WTC11 (cell line): ENCODE results near the gene RPIA. TPM values are rescaled to one million over a fixed set of nuclear protein-coding genes. Genes with fewer than 3 reads are reported as not detected.

ENCODE experiments used
- ATAC-seq: fragments of 200-7000 bp; cut with Tn5 transposase; 2 replicates; pipeline ENCODE4 v1.10.0; 2021; ENCODE audit warnings: mild to moderate bottlenecking, moderate library complexity
- CTCF ChIA-PET: fragments of 300-600 bp; sonication (Branson Sonifier 250); formaldehyde crosslinking; loops from one replicate; lab custom pipeline; 2021; ENCODE audit warnings: antibody characterized with exemption; lab: Charles Lee
- POLR2A ChIA-PET: fragments of 350-600 bp; sonication (Branson Sonifier 250); formaldehyde crosslinking; loops from one replicate; lab custom pipeline; 2021; ENCODE audit warnings: antibody characterized with exemption; lab: Charles Lee
- DNase-seq: peaks from one replicate; pipeline ENCODE4 v3.0.0; 2021; ENCODE audit warnings: low spot score
- H3K27ac Mint-ChIP-seq: 2 replicates; pipeline ENCODE4 v1.8.0; 2021; ENCODE audit warnings: mixed read lengths
- H3K27me3 Mint-ChIP-seq: 2 replicates; pipeline ENCODE4 v1.8.0; 2021; ENCODE audit warnings: low read depth, mild to moderate bottlenecking, moderate library complexity, mixed read lengths
- H3K36me3 Mint-ChIP-seq: 2 replicates; pipeline ENCODE4 v1.8.0; 2021; ENCODE audit warnings: mixed read lengths
- H3K4me1 Mint-ChIP-seq: 2 replicates; pipeline ENCODE4 v1.8.0; 2022; ENCODE audit warnings: mixed read lengths
- H3K4me3 Mint-ChIP-seq: 2 replicates; pipeline ENCODE4 v1.8.0; 2021; ENCODE audit warnings: mild to moderate bottlenecking, moderate library complexity, mixed read lengths
- H3K9me3 Mint-ChIP-seq: 2 replicates; pipeline ENCODE4 v1.8.0; 2021; ENCODE audit warnings: mixed read lengths
- FOXP1 ChIP-seq: sonication (generic); formaldehyde crosslinking; IDR thresholded peaks from 2 replicates; pipeline ENCODE4 v1.8.0; 2022; ENCODE audit warnings: missing genetic modification reagents, mild to moderate bottlenecking, moderate library complexity, borderline replicate concordance
- HMGA2 ChIP-seq: fragments of 250-450 bp; sonication (Bioruptor Pico); IDR thresholded peaks from 2 replicates; pipeline ENCODE4 v1.4.0; 2021; ENCODE audit warnings: mild to moderate bottlenecking, moderate library complexity
- NR1H2 ChIP-seq: sonication (generic); formaldehyde crosslinking; IDR thresholded peaks from 2 replicates; pipeline ENCODE4 v1.9.0; 2021; ENCODE audit warnings: mild to moderate bottlenecking, moderate library complexity, missing genetic modification reagents
- NR3C1 ChIP-seq: sonication (generic); formaldehyde crosslinking; conservative IDR thresholded peaks from 2 replicates; pipeline ENCODE4 v1.8.1; 2023; ENCODE audit warnings: low read depth, mild to moderate bottlenecking, missing genetic modification reagents
- OVOL2 ChIP-seq: fragments of 250-450 bp; sonication (Bioruptor Pico); IDR thresholded peaks from 2 replicates; pipeline ENCODE4 v1.9.0; 2021; ENCODE audit warnings: mild to moderate bottlenecking, borderline replicate concordance
- PRRX2 ChIP-seq: fragments of 250-450 bp; sonication (Bioruptor Pico); IDR thresholded peaks from 2 replicates; pipeline ENCODE4 v1.8.0; 2021; ENCODE audit warnings: mild to moderate bottlenecking
- SMAD3 ChIP-seq: sonication (generic); formaldehyde crosslinking; IDR thresholded peaks from 2 replicates; pipeline ENCODE4 v1.8.0; 2022; ENCODE audit warnings: missing genetic modification reagents, mild to moderate bottlenecking, borderline replicate concordance
- ZNF423 ChIP-seq: fragments of 250-450 bp; sonication (Bioruptor Pico); IDR thresholded peaks from 2 replicates; pipeline ENCODE4 v2.1.2; 2022; ENCODE audit warnings: mild to moderate bottlenecking, moderate library complexity
- ZNF671 ChIP-seq: fragments of 250-450 bp; sonication (Bioruptor Pico); IDR thresholded peaks from 2 replicates; pipeline ENCODE4 v1.8.0; 2021; ENCODE audit warnings: mild to moderate bottlenecking
- total RNA-seq: library from RNA; stranded (reverse); gene quantifications from 3 replicates; pipeline ENCODE4 v1.2.3, GENCODE V29; 2021
- TF ChIP-seq, protein P1 (sequence below): sonication (generic); formaldehyde crosslinking; IDR thresholded peaks from 2 replicates; pipeline ENCODE4 v1.8.1; 2023; ENCODE audit warnings: mild to moderate bottlenecking, missing genetic modification reagents, moderate library complexity
- TF ChIP-seq, protein P2 (sequence below): sonication (generic); formaldehyde crosslinking; IDR thresholded peaks from 2 replicates; pipeline ENCODE4 v1.8.0; 2022; ENCODE audit warnings: mild to moderate bottlenecking, missing genetic modification reagents
- TF ChIP-seq, protein P3 (sequence below): sonication (generic); formaldehyde crosslinking; IDR thresholded peaks from 2 replicates; pipeline ENCODE4 v1.8.1; 2022; ENCODE audit warnings: mild to moderate bottlenecking, moderate library complexity, missing genetic modification reagents
- TF ChIP-seq, protein P4 (sequence below): fragments of 250-450 bp; sonication (Bioruptor Pico); IDR thresholded peaks from 2 replicates; pipeline ENCODE4 v1.9.0; 2021; ENCODE audit warnings: mild to moderate bottlenecking, borderline replicate concordance
- TF ChIP-seq, protein P5 (sequence below): sonication (generic); formaldehyde crosslinking; IDR thresholded peaks from 2 replicates; pipeline ENCODE4 v1.8.1; 2022; ENCODE audit warnings: missing genetic modification reagents, borderline replicate concordance
- TF ChIP-seq, protein P6 (sequence below): fragments of 250-450 bp; sonication (Bioruptor Pico); conservative IDR thresholded peaks from 2 replicates; pipeline ENCODE4 v1.9.0; 2021; ENCODE audit warnings: mild to moderate bottlenecking
- TF ChIP-seq, protein P7 (sequence below): sonication (generic); formaldehyde crosslinking; IDR thresholded peaks from 2 replicates; pipeline ENCODE4 v1.8.1; 2023; ENCODE audit warnings: mild to moderate bottlenecking, missing genetic modification reagents, borderline replicate concordance

Gene RPIA
- total RNA-seq, 1 experiment from 2014 or later, result 23.4 TPM

DNA sequence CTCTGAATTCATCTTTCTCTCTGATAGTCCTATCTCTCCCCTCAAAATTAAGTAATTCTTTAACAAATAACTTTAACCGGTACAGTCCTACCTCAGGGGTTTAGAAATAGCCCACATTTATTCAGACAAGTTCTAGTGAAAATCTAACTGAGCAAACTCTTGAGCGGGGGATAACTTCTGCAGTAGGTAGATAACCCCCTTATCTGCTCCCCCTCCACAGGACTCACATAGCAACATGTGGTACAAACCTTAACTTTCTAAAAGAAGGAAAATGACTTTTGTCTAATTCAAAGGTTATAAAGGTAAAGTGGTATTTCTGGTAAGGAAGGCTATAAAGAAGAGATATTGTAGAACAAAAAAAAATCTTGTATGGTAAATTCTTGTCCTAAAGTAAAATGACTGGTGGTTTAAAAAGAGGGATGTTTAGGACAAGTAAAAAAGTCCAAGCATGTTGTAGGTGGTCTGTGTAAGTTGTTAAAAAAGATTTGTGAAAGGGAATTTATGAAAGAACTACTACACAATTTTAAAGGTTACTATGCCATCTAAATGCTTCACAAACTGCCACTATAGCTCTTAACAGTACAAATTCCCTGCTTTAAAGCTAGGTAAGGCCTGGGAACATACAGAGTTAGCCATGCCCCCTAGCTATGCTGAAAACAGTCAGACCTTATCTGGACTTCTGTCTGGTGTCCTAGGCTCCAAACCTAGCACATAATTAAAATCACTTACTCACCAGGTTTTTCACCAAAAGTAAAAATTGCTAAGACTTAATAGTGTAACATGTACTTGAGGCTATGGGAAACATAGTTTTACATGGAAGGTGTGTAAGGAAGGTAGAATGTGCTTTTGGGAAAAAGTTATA lies 8.1 kb upstream of the RPIA start:
- POLR2A ChIA-PET, result no interaction called here
- no peak for DNase-seq
- no peak for TF ChIP-seq ZNF671 (CRISPR knock-in tag)
- TF ChIP-seq, protein P1, sequence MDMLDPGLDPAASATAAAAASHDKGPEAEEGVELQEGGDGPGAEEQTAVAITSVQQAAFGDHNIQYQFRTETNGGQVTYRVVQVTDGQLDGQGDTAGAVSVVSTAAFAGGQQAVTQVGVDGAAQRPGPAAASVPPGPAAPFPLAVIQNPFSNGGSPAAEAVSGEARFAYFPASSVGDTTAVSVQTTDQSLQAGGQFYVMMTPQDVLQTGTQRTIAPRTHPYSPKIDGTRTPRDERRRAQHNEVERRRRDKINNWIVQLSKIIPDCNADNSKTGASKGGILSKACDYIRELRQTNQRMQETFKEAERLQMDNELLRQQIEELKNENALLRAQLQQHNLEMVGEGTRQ (CRISPR knock-in tag), result no peak
- TF ChIP-seq ZNF423, result no peak
- TF ChIP-seq, protein P2, sequence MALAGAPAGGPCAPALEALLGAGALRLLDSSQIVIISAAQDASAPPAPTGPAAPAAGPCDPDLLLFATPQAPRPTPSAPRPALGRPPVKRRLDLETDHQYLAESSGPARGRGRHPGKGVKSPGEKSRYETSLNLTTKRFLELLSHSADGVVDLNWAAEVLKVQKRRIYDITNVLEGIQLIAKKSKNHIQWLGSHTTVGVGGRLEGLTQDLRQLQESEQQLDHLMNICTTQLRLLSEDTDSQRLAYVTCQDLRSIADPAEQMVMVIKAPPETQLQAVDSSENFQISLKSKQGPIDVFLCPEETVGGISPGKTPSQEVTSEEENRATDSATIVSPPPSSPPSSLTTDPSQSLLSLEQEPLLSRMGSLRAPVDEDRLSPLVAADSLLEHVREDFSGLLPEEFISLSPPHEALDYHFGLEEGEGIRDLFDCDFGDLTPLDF, result no peak
- TF ChIP-seq, protein P3, sequence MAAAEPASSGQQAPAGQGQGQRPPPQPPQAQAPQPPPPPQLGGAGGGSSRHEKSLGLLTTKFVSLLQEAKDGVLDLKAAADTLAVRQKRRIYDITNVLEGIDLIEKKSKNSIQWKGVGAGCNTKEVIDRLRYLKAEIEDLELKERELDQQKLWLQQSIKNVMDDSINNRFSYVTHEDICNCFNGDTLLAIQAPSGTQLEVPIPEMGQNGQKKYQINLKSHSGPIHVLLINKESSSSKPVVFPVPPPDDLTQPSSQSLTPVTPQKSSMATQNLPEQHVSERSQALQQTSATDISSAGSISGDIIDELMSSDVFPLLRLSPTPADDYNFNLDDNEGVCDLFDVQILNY (CRISPR knock-in tag), result no peak
- no peak for TF ChIP-seq FOXP1 (CRISPR knock-in tag)
- no peak for TF ChIP-seq OVOL2 (CRISPR knock-in tag)
- TF ChIP-seq, protein P4, sequence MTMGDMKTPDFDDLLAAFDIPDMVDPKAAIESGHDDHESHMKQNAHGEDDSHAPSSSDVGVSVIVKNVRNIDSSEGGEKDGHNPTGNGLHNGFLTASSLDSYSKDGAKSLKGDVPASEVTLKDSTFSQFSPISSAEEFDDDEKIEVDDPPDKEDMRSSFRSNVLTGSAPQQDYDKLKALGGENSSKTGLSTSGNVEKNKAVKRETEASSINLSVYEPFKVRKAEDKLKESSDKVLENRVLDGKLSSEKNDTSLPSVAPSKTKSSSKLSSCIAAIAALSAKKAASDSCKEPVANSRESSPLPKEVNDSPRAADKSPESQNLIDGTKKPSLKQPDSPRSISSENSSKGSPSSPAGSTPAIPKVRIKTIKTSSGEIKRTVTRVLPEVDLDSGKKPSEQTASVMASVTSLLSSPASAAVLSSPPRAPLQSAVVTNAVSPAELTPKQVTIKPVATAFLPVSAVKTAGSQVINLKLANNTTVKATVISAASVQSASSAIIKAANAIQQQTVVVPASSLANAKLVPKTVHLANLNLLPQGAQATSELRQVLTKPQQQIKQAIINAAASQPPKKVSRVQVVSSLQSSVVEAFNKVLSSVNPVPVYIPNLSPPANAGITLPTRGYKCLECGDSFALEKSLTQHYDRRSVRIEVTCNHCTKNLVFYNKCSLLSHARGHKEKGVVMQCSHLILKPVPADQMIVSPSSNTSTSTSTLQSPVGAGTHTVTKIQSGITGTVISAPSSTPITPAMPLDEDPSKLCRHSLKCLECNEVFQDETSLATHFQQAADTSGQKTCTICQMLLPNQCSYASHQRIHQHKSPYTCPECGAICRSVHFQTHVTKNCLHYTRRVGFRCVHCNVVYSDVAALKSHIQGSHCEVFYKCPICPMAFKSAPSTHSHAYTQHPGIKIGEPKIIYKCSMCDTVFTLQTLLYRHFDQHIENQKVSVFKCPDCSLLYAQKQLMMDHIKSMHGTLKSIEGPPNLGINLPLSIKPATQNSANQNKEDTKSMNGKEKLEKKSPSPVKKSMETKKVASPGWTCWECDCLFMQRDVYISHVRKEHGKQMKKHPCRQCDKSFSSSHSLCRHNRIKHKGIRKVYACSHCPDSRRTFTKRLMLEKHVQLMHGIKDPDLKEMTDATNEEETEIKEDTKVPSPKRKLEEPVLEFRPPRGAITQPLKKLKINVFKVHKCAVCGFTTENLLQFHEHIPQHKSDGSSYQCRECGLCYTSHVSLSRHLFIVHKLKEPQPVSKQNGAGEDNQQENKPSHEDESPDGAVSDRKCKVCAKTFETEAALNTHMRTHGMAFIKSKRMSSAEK (CRISPR knock-in tag), result no peak
- TF ChIP-seq NR1H2, result no peak
- TF ChIP-seq, protein P5, sequence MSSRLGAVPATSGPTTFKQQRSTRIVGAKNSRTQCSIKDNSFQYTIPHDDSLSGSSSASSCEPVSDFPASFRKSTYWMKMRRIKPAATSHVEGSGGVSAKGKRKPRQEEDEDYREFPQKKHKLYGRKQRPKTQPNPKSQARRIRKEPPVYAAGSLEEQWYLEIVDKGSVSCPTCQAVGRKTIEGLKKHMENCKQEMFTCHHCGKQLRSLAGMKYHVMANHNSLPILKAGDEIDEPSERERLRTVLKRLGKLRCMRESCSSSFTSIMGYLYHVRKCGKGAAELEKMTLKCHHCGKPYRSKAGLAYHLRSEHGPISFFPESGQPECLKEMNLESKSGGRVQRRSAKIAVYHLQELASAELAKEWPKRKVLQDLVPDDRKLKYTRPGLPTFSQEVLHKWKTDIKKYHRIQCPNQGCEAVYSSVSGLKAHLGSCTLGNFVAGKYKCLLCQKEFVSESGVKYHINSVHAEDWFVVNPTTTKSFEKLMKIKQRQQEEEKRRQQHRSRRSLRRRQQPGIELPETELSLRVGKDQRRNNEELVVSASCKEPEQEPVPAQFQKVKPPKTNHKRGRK (CRISPR knock-in tag), result no peak
- TF ChIP-seq, protein P6, sequence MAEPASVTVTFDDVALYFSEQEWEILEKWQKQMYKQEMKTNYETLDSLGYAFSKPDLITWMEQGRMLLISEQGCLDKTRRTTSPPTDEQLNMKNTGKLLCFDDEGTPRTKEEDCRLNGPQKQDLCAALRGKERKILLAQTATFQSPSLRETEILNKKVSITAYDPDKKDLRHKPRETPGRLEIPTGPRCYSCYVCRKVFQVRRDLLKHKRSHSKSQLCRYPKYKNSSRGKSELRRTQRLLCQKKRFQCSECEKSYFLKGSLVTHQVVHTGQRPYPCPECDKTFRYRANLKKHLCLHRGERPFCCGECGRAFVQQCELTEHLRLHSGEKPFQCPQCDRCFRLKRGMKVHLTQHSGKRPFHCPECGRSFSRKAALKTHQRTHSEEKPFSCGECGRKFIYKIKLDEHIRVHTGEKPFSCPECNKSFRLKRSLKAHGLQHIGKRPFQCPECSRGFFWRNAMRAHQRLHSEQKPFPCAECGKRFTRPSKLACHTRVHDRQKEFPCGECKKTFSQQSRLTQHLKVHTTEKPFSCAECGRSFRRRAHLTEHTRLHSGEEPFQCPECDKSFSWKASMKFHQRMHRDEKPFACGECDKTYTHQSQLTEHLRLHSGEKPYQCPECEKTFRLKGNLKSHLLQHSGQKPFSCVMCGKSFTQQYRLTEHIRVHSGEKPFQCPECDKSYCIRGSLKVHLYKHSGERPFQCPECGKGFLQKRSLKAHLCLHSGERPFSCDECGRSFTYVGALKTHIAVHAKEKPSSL (CRISPR knock-in tag), result no peak
- TF ChIP-seq PRRX2 (CRISPR knock-in tag), result no peak
- TF ChIP-seq, protein P7, sequence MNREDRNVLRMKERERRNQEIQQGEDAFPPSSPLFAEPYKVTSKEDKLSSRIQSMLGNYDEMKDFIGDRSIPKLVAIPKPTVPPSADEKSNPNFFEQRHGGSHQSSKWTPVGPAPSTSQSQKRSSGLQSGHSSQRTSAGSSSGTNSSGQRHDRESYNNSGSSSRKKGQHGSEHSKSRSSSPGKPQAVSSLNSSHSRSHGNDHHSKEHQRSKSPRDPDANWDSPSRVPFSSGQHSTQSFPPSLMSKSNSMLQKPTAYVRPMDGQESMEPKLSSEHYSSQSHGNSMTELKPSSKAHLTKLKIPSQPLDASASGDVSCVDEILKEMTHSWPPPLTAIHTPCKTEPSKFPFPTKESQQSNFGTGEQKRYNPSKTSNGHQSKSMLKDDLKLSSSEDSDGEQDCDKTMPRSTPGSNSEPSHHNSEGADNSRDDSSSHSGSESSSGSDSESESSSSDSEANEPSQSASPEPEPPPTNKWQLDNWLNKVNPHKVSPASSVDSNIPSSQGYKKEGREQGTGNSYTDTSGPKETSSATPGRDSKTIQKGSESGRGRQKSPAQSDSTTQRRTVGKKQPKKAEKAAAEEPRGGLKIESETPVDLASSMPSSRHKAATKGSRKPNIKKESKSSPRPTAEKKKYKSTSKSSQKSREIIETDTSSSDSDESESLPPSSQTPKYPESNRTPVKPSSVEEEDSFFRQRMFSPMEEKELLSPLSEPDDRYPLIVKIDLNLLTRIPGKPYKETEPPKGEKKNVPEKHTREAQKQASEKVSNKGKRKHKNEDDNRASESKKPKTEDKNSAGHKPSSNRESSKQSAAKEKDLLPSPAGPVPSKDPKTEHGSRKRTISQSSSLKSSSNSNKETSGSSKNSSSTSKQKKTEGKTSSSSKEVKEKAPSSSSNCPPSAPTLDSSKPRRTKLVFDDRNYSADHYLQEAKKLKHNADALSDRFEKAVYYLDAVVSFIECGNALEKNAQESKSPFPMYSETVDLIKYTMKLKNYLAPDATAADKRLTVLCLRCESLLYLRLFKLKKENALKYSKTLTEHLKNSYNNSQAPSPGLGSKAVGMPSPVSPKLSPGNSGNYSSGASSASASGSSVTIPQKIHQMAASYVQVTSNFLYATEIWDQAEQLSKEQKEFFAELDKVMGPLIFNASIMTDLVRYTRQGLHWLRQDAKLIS (CRISPR knock-in tag), result no peak
- TF ChIP-seq NR3C1 (CRISPR knock-in tag), result no peak
- TF ChIP-seq HMGA2, result no peak
- no peak for TF ChIP-seq SMAD3 (CRISPR knock-in tag)
- TF ChIP-seq, all 79 proteins: peak for 0
- H3K27ac Mint-ChIP-seq, result no peak overlapping the region
- H3K4me3 Mint-ChIP-seq, result no peak overlapping the region
- H3K4me1 Mint-ChIP-seq, result no peaks in the 10 kb centered on the region
- H3K27me3 Mint-ChIP-seq, result peaks cover 40% of the 10 kb centered on the region
- ATAC-seq, result no peak
- peaks cover 59% of the 10 kb centered on the region for H3K36me3 Mint-ChIP-seq
- H3K9me3 Mint-ChIP-seq, result peaks cover 85% of the 10 kb centered on the region
- CTCF ChIA-PET, result interaction anchor here (0.6 kb wide), 1 partner anchor 492 kb away, joined by 3 read pairs; no protein-coding TSS in a partner anchor
